ENCODE results near the gene SNX8.

DNA sequence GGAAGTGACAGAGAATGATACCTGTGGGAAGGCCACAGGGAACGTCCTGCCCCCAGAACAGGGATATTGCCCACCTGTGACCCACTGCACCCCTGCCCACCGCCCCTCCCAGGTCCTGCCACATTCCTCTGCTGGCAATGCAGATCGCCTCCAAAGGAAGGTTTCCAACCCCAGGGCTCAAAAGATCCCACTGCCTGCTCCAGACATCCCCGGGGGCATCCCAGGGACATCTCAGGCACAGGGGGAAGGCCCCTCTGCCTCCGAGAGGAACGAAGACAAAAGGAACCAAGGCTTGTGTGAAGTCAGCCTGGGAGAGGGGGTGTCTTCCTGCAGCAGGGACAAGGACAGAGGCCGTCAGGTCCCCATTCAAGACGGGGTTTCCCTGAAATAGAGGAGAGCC, 43.7 kb downstream of the SNX8 start:
- TF ChIP-seq, protein P1, sequence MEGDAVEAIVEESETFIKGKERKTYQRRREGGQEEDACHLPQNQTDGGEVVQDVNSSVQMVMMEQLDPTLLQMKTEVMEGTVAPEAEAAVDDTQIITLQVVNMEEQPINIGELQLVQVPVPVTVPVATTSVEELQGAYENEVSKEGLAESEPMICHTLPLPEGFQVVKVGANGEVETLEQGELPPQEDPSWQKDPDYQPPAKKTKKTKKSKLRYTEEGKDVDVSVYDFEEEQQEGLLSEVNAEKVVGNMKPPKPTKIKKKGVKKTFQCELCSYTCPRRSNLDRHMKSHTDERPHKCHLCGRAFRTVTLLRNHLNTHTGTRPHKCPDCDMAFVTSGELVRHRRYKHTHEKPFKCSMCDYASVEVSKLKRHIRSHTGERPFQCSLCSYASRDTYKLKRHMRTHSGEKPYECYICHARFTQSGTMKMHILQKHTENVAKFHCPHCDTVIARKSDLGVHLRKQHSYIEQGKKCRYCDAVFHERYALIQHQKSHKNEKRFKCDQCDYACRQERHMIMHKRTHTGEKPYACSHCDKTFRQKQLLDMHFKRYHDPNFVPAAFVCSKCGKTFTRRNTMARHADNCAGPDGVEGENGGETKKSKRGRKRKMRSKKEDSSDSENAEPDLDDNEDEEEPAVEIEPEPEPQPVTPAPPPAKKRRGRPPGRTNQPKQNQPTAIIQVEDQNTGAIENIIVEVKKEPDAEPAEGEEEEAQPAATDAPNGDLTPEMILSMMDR (IDR thresholded peaks at IDR 0.05) = no peak
- TF ChIP-seq POLR2AphosphoS5 (IDR thresholded peaks at IDR 0.05) = no peak

All from prostate gland (tissue), 2 donors.